HepG2 (cell line): ENCODE data around the gene ADGRF1. TPM values are rescaled to one million over a fixed set of nuclear protein-coding genes. Genes with fewer than 3 reads are reported as not detected.

ENCODE experiments used
- ATAC-seq: fragments of 200-7000 bp; cut with Tn5 transposase; 3 replicates; pipeline ENCODE4 v1.9.1; 2020; ENCODE audit warnings: mild to moderate bottlenecking, moderate library complexity
- BruUV-seq: library from RNA; stranded (reverse); fragments of 400-500 nt; replicated peaks from 2 replicates; lab custom pipeline; 2021; lab: Mats Ljungman, UMichigan
- CTCF ChIA-PET: fragments of 300-600 bp; formaldehyde crosslinking; extraction: SDS; loops from one replicate; lab custom pipeline; 2021; ENCODE audit warnings: low total read pairs, inconsistent platforms, low intra/inter-chr PET ratio; lab: Yijun Ruan, JAX
- POLR2A ChIA-PET: fragments of 350-600 bp; sonication (Branson Sonifier 250); formaldehyde crosslinking; loops from one replicate; lab custom pipeline; 2020; ENCODE audit warnings: antibody characterized with exemption, inconsistent platforms; lab: Yijun Ruan, JAX
- DNase-seq: peaks from one replicate; pipeline ENCODE4 v3.0.0-alpha.2; 2015; ENCODE audit warnings: low spot score
- FAIRE-seq: peaks from 3 replicates; lab custom pipeline; 2011; peaks lifted over from hg19 to GRCh38; lab: Jason Lieb, UNC
- H2AFZ ChIP-seq: one replicate; pipeline ENCODE4 v1.6.1; 2011; ENCODE audit warnings: low read length, inconsistent platforms
- H3K27ac ChIP-seq: fragments of 300-600 bp; 3 replicates; pipeline ENCODE4 v1.8.0; 2011; ENCODE audit warnings: mixed run types, mild to moderate bottlenecking, mixed read lengths, low read length, inconsistent platforms; ENCODE audit not compliant: insufficient read depth; ENCODE audit errors: extremely low read length
- H3K27me3 ChIP-seq, 2 experiments: fragments of 200-600 bp in 1 of 2; 2 replicates in 1 of 2; 3 replicates in 1 of 2; pipeline versions ENCODE4 v1.6.0 to v1.8.0; 2011; ENCODE audit warnings: low read length in 2 of 2, mild to moderate bottlenecking in 2 of 2, moderate library complexity in 2 of 2, inconsistent platforms in 1 of 2; ENCODE audit not compliant: insufficient read depth in 2 of 2, control insufficient read depth in 1 of 2
- H3K36me3 ChIP-seq, 2 experiments: fragments of 200-600 bp in 1 of 2; replicated peaks in 1 of 2; 2 replicates in 1 of 2; 3 replicates in 1 of 2; pipeline versions ENCODE4 v1.5.1 to v1.8.0; 2011; ENCODE audit warnings: low read length in 2 of 2, inconsistent platforms in 1 of 2; ENCODE audit not compliant: insufficient read depth in 2 of 2, control insufficient read depth in 1 of 2
- H3K4me1 ChIP-seq: 2 replicates; pipeline ENCODE4 v1.5.1; 2012; ENCODE audit warnings: low read length, inconsistent platforms; ENCODE audit not compliant: insufficient read depth
- H3K4me2 ChIP-seq: 2 replicates; pipeline ENCODE4 v1.6.0; 2011; ENCODE audit warnings: low read depth, low read length, inconsistent platforms
- H3K4me3 ChIP-seq, 3 experiments: fragments of 200-600 bp in 1 of 3; sonication (generic), shearing (Covaris generic) in 1 of 3; replicated peaks in 1 of 3; 2 replicates each; pipeline ENCODE4 v1.5.1; 2011 to 2016; ENCODE audit warnings: low read length in 3 of 3, inconsistent platforms in 2 of 3, low read depth in 2 of 3, mild to moderate bottlenecking in 2 of 3, control low read depth in 1 of 3, mixed read lengths in 1 of 3; ENCODE audit not compliant: insufficient read depth in 1 of 3
- H3K79me2 ChIP-seq: one replicate; pipeline ENCODE4 v1.6.1; 2011; ENCODE audit warnings: low read length, inconsistent platforms; ENCODE audit not compliant: insufficient read depth
- H3K9ac ChIP-seq: 2 replicates; pipeline ENCODE4 v1.6.0; 2011; ENCODE audit warnings: mild to moderate bottlenecking, low read depth, low read length, inconsistent platforms; ENCODE audit not compliant: insufficient read depth
- H3K9me3 ChIP-seq: 2 replicates; pipeline ENCODE4 v1.5.1; 2012; ENCODE audit warnings: mild to moderate bottlenecking, low read length
- H4K20me1 ChIP-seq: 2 replicates; pipeline ENCODE4 v1.6.0; 2011; ENCODE audit warnings: inconsistent platforms, mild to moderate bottlenecking, low read length, moderate library complexity; ENCODE audit not compliant: insufficient read depth
- GATA4 ChIP-seq: sonication (generic); IDR thresholded peaks from 2 replicates; pipeline ENCODE4 v1.6.1; 2016; ENCODE audit warnings: antibody characterized with exemption, low read depth, borderline replicate concordance
- HOMEZ ChIP-seq: IDR thresholded peaks from 2 replicates; pipeline ENCODE4 v1.6.1; 2016; ENCODE audit warnings: low read depth
- PPARG ChIP-seq: conservative IDR thresholded peaks from 2 replicates; pipeline ENCODE4 v1.6.1; 2016; ENCODE audit warnings: missing biosample characterization, missing genetic modification reagents
- RORA ChIP-seq: sonication (generic); formaldehyde crosslinking; IDR thresholded peaks from 2 replicates; pipeline ENCODE4 v1.5.0; 2020; ENCODE audit warnings: mild to moderate bottlenecking, missing genetic modification reagents, moderate library complexity
- SALL2 ChIP-seq: sonication (generic); formaldehyde crosslinking; IDR thresholded peaks from 2 replicates; pipeline ENCODE4 v1.8.1; 2023; ENCODE audit warnings: mild to moderate bottlenecking, missing genetic modification reagents, inconsistent platforms
- SIN3B ChIP-seq: fragments of 150-350 bp; IDR thresholded peaks from 2 replicates; pipeline ENCODE4 v1.6.1; 2014; ENCODE audit warnings: low read length
- ZBTB14 ChIP-seq: sonication (generic); formaldehyde crosslinking; IDR thresholded peaks from 2 replicates; pipeline ENCODE4 v1.4.0; 2020; ENCODE audit warnings: missing genetic modification reagents
- ZNF639 ChIP-seq: conservative IDR thresholded peaks from 2 replicates; pipeline ENCODE4 v1.6.1; 2018; ENCODE audit warnings: missing genetic modification reagents
- ZNF883 ChIP-seq: sonication (generic); formaldehyde crosslinking; IDR thresholded peaks from 2 replicates; pipeline ENCODE4 v1.5.1; 2020; ENCODE audit warnings: mild to moderate bottlenecking, missing genetic modification reagents; ENCODE audit errors: not compliant biosample characterization
- ZSCAN30 ChIP-seq: sonication (generic); formaldehyde crosslinking; IDR thresholded peaks from 2 replicates; pipeline ENCODE4 v1.5.0; 2020; ENCODE audit warnings: mild to moderate bottlenecking, missing genetic modification reagents
- WGBS: methylation state at CpG from one replicate; pipeline ENCODE4 v1.1.6; 2017; ENCODE audit warnings: low lambda C conversion rate; 5-methylcytosine and 5-hydroxymethylcytosine counted together
- in situ Hi-C: cut with HindIII; loops from 2 replicates; pipeline ENCODE4 v1.10.0; 2017; ENCODE audit warnings: low pct_unique_long_range_greater_than_20kb; ENCODE audit not compliant: extremely low pct_ligation_motif_present
- intact Hi-C: fragments of 100-400 bp; cut with micrococcal nuclease; formaldehyde crosslinking; loops from one replicate; pipeline ENCODE4 v1.10.0; 2022; ENCODE audit not compliant: unreplicated experiment
- polyA plus RNA-seq, 8 experiments: library from polyadenylated mRNA; depleted of rRNA in 3 of 8; stranded (reverse) in 7 of 8; unstranded in 1 of 8; fragments of >200 nt; fragmentation: Illumina TruSeq in 4 of 8; extraction: Trizol in 4 of 8; gene quantifications; 2 replicates each; pipeline versions ENCODE4 v1.2.1 to v1.2.3, GENCODE V29; 2011 to 2016; ENCODE audit warnings: low read depth in 4 of 8, missing spikeins in 1 of 8, mixed read lengths in 1 of 8; ENCODE audit not compliant: insufficient read depth in 1 of 8
- total RNA-seq, 5 experiments: library from RNA; depleted of rRNA; stranded (reverse); fragments of >200 nt; fragmentation: Illumina TruSeq; extraction: Trizol; gene quantifications; 2 replicates each; pipeline ENCODE4 v1.2.3, GENCODE V29; 2016; ENCODE audit warnings: low read depth in 1 of 5

ADGRF1 gene
- total and polyA plus RNA-seq, 2 of the 13 experiments (the other 11 are each of a cell fraction or from before 2014, with no cell fraction given), result not detected

GRCh38 chr6:47027315-47027714 lies 14.8 kb downstream of the ADGRF1 start (continued):
- TF ChIP-seq ZNF883 (CRISPR knock-in tag) (no peak), ZSCAN30 (CRISPR knock-in tag) (no peak), GATA4 (no peak), HOMEZ (CRISPR knock-in tag) (no peak), ZBTB14 (no peak), PPARG (no peak), ZNF639 (no peak)

- no peak overlapping the region for H2AFZ ChIP-seq
Measured at GRCh38 chr6:47026679-47027078, 15.5 kb downstream of the ADGRF1 start.

More at GRCh38 chr6:47026679-47027078, 15.5 kb downstream of the ADGRF1 start:
- no peaks in the 10 kb centered on the region for H4K20me1 ChIP-seq
- in situ Hi-C loops (no loop called here), intact Hi-C loops (no loop called here)
- H3K9ac ChIP-seq, result no peak overlapping the region
- no peaks in the 10 kb centered on the region for H3K79me2 ChIP-seq
- FAIRE-seq (no peak), ATAC-seq (no peak), DNase-seq (no peak)
- no peaks in the 10 kb centered on the region for H3K9me3 ChIP-seq
- H3K27me3 ChIP-seq, result peaks cover 8 to 89% of the 10 kb centered on the region in 2 experiments; a peak in 4 of 5 replicates
- no peak overlapping the region for H3K4me2 ChIP-seq
- 0 out of 2 replicates have a peak, but pooled peaks cover 5% of the 10 kb centered on the region for H3K4me1 ChIP-seq
- ChIA-PET CTCF (no interaction called here), POLR2A (no interaction called here)
- WGBS, result 8% methylated on average over 5 of the region's 5 CpGs
- no TSS peak for BruUV-seq
- TF ChIP-seq SIN3B (no peak), RORA (CRISPR knock-in tag) (no peak), SALL2 (CRISPR knock-in tag) (no peak)
- no peak overlapping the region for H3K27ac ChIP-seq
- no peak overlapping the region for H3K4me3 ChIP-seq
- H3K36me3 ChIP-seq, result no peaks in the 10 kb centered on the region
